Measurements from ENCODE around the gene KIR2DL1. TPM values are rescaled to one million over a fixed set of nuclear protein-coding genes. Genes with fewer than 3 reads are reported as not detected.

Gene KIR2DL1
- total RNA-seq, 3 donors from 2014 or later (not counting 1 experiment from before 2014, with no cell fraction given) = 39.5 to 88.2 (median 70.8) TPM

DNA sequence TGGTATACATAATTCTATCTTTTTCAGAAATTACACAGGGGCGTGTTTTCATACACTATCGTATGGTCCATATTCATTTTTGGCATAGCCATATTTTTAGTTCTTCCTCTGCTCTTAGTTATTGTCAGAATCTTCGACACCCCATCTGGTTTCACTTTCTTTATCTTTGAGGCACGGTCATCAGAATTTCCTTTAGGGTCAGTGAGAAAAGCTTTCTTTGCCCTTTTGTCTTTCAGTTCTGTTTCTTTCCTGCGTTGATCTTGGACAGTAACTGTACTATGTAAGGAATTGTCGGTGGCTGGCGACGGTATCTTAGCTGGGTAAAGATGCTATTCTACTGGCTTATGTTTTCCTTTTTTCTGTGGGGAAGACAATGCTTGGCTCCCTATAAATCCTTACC lies 23.2 kb downstream of the KIR2DL1 start:
- Mint-ChIP-seq H3K4me1 (peaks cover 14 to 17% of the 10 kb centered on the region in 2 donors), H3K9me3 (no peaks in the 10 kb centered on the region), H3K27ac (no peak overlapping the region), H3K4me3 (no peak overlapping the region), H3K27me3 (ENCODE audit: low read depth in 2 of 2) (peaks cover 0 to 4% of the 10 kb centered on the region in 2 donors), H3K36me3 (no peaks in the 10 kb centered on the region)
- no peaks in the 10 kb centered on the region for H3K36me3 ChIP-seq (ENCODE audit: control insufficient read depth, insufficient read depth, low read length)
- peaks cover 9% of the 10 kb centered on the region for H3K4me1 ChIP-seq (ENCODE audit: control insufficient read depth, insufficient read depth, low read length)
- 7% methylated on average over 8 of the region's 8 CpGs for WGBS (ENCODE audit: insufficient coverage)
- TF ChIP-seq, protein P1, sequence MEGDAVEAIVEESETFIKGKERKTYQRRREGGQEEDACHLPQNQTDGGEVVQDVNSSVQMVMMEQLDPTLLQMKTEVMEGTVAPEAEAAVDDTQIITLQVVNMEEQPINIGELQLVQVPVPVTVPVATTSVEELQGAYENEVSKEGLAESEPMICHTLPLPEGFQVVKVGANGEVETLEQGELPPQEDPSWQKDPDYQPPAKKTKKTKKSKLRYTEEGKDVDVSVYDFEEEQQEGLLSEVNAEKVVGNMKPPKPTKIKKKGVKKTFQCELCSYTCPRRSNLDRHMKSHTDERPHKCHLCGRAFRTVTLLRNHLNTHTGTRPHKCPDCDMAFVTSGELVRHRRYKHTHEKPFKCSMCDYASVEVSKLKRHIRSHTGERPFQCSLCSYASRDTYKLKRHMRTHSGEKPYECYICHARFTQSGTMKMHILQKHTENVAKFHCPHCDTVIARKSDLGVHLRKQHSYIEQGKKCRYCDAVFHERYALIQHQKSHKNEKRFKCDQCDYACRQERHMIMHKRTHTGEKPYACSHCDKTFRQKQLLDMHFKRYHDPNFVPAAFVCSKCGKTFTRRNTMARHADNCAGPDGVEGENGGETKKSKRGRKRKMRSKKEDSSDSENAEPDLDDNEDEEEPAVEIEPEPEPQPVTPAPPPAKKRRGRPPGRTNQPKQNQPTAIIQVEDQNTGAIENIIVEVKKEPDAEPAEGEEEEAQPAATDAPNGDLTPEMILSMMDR (IDR thresholded peaks at IDR 0.05) = no peak
- H3K27ac ChIP-seq (ENCODE audit: low read length) = peak overlapping the region; percentile 84
- intact Hi-C loops (cut with micrococcal nuclease) = no loop called here
- peak; percentile 73 to 85 (median 80) for ATAC-seq
- no peaks in the 10 kb centered on the region for H3K9me3 ChIP-seq (ENCODE audit: control insufficient read depth, insufficient read depth, low read length)
- peak in 1 of 2 donors; percentile 24 for DNase-seq
- no peaks in the 10 kb centered on the region for H3K27me3 ChIP-seq (ENCODE audit: control insufficient read depth, insufficient read depth, low read length)
- peak overlapping the region; percentile 31 for H3K4me3 ChIP-seq (ENCODE audit: low read length)

DNA sequence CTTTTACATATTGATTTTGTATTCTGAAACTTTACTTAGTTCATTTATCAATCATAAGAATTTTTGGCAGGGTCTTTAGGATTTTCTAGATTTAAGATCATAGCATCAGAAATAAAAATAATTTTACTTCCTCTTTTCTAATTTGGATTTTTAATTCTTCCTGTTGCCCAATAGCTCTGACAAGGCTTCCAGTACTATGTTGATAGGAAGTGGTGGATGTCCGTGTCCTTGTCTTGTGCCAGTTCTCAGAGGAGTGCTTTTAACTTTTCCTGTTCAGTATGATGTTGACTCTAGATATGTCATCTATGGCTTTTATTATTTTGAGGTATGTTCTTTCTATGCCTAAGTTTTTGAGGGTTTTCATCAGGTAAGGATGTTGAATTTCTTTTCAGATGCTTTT lies 26.2 kb downstream of the KIR2DL1 start:
- Mint-ChIP-seq H3K27ac (no peak overlapping the region), H3K9me3 (no peaks in the 10 kb centered on the region), H3K27me3 (ENCODE audit: low read depth in 2 of 2) (peaks cover 0 to 4% of the 10 kb centered on the region in 2 donors), H3K4me3 (no peak overlapping the region), H3K4me1 (peaks cover 6 to 14% of the 10 kb centered on the region in 2 donors), H3K36me3 (no peaks in the 10 kb centered on the region)
- 27% methylated on average over 1 of the region's 1 CpG for WGBS (ENCODE audit: insufficient coverage)
- Histone ChIP-seq H3K27ac (ENCODE audit: low read length) (no peak overlapping the region), H3K27me3 (ENCODE audit: control insufficient read depth, insufficient read depth, low read length) (no peaks in the 10 kb centered on the region), H3K36me3 (ENCODE audit: control insufficient read depth, insufficient read depth, low read length) (no peaks in the 10 kb centered on the region), H3K9me3 (ENCODE audit: control insufficient read depth, insufficient read depth, low read length) (no peaks in the 10 kb centered on the region), H3K4me3 (ENCODE audit: low read length) (no peak overlapping the region), H3K4me1 (ENCODE audit: control insufficient read depth, insufficient read depth, low read length) (peaks cover 9% of the 10 kb centered on the region)
- no peak for DNase-seq
- intact Hi-C loops (cut with micrococcal nuclease) = no loop called here
- TF ChIP-seq, protein P1 (IDR thresholded peaks at IDR 0.05) = no peak
- ATAC-seq = no peak

DNA sequence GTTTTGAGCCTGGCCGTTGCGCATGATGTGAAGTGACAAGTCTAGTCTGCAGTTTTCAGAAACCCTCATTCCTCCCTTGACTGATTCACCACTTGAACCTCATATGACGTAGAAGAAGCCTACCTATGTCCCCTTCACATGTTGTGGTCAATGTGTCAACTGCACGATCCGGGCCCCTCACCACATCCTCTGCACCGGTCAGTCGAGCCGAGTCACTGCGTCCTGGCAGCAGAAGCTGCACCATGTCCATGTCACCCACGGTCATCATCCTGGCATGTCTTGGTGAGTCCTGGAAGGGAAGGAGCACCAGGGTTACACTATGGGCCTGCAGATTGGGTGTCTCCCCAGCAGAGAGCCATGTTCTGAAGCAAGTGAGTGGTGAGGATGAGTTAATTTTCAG lies 33.8 kb downstream of the KIR2DL1 start, which contains the start of gene KIR2DL4:
Gene KIR2DL4 (plus strand): TSS at position 201 of the 400 bp plus-strand sequence. CDS start 42 bp downstream, at position 243.
- peaks cover 0 to 4% of the 10 kb centered on the region in 2 donors for H3K27me3 Mint-ChIP-seq (ENCODE audit: low read depth in 2 of 2)
- H3K36me3 Mint-ChIP-seq = no peaks in the 10 kb centered on the region
- intact Hi-C loops (cut with micrococcal nuclease) = loop anchor here (1.0 to 10.0 kb wide), 3 partner anchors 32 to 109 kb away; partner anchors contain the start of gene NCR1
- Histone ChIP-seq H3K27me3 (ENCODE audit: control insufficient read depth, insufficient read depth, low read length) (no peaks in the 10 kb centered on the region), H3K36me3 (ENCODE audit: control insufficient read depth, insufficient read depth, low read length) (no peaks in the 10 kb centered on the region), H3K27ac (ENCODE audit: low read length) (peak within 1 kb of the TSS; percentile 55), H3K9me3 (ENCODE audit: control insufficient read depth, insufficient read depth, low read length) (no peaks in the 10 kb centered on the region), H3K4me1 (ENCODE audit: control insufficient read depth, insufficient read depth, low read length) (peaks cover 45% of the 10 kb centered on the region), H3K4me3 (ENCODE audit: low read length) (peak within 1 kb of the TSS; percentile 16)
- peak within 1 kb of the TSS; percentile 80 for H3K4me3 Mint-ChIP-seq
- peak; percentile 73 to 85 (median 85) for ATAC-seq
- DNase-seq = peak; percentile 53 to 76
- WGBS (ENCODE audit: insufficient coverage) = 27% methylated on average over 10 of the region's 10 CpGs
- H3K4me1 Mint-ChIP-seq = peaks cover 53 to 57% of the 10 kb centered on the region in 2 donors
- H3K9me3 Mint-ChIP-seq = no peaks in the 10 kb centered on the region
- peak within 1 kb of the TSS; percentile 84 to 86 for H3K27ac Mint-ChIP-seq
- TF ChIP-seq, protein P1 (IDR thresholded peaks at IDR 0.05) = no peak

DNA sequence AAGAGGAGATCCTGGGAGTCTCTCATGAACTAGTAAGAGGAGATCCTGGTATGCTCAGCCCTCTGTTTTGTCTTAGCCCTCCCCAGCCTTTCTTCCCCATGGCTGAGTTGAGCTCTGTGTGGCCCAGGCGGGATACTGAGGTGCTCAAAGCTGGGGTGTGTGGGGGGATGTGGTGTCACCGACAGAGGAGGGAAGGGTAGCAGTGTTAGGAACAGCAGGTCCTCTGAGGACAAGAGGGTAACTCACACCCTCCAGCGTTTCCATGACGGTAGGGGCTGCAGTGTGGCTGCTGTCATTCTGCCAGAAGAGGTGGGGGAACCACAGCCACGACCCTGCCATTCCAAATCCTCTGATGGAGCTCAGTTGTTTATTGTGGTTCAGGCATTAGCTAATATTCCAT lies 34.5 kb downstream of the KIR2DL1 start:
- H3K27me3 Mint-ChIP-seq (ENCODE audit: low read depth in 2 of 2) = peaks cover 0 to 4% of the 10 kb centered on the region in 2 donors

More for the DNA sequence above, 34.5 kb downstream of the KIR2DL1 start:
- H3K27ac ChIP-seq (ENCODE audit: low read length) = peak overlapping the region; percentile 55
- H3K9me3 ChIP-seq (ENCODE audit: control insufficient read depth, insufficient read depth, low read length) = no peaks in the 10 kb centered on the region
- H3K4me1 ChIP-seq (ENCODE audit: control insufficient read depth, insufficient read depth, low read length) = peaks cover 45% of the 10 kb centered on the region
- H3K36me3 Mint-ChIP-seq = no peaks in the 10 kb centered on the region
- TF ChIP-seq, protein P1 (IDR thresholded peaks at IDR 0.05) = no peak
- WGBS (ENCODE audit: insufficient coverage) = 28% methylated on average over 5 of the region's 5 CpGs
- H3K36me3 ChIP-seq (ENCODE audit: control insufficient read depth, insufficient read depth, low read length) = no peaks in the 10 kb centered on the region
- peak in 1 of 2 donors; percentile 53 for DNase-seq
- H3K9me3 Mint-ChIP-seq = no peaks in the 10 kb centered on the region
- peak overlapping the region; percentile 84 to 86 for H3K27ac Mint-ChIP-seq
- peaks cover 53 to 57% of the 10 kb centered on the region in 2 donors for H3K4me1 Mint-ChIP-seq
- H3K4me3 Mint-ChIP-seq = peak overlapping the region; percentile 80
- intact Hi-C loops (cut with micrococcal nuclease) = loop anchor here (5.0 to 10.0 kb wide), 2 partner anchors 103 to 109 kb away; partner anchors contain the start of gene NCR1
- H3K27me3 ChIP-seq (ENCODE audit: control insufficient read depth, insufficient read depth, low read length) = no peaks in the 10 kb centered on the region
- ATAC-seq = peak; percentile 22 to 52 (median 49)
- H3K4me3 ChIP-seq (ENCODE audit: low read length) = peak overlapping the region; percentile 16
